Suppressor macrophage treated with lipopolysaccharide for 1 hour (primary cell): ENCODE measurements around the gene ABCA7.
"Not testable (repeated sequence)": the region's sequence is repeated elsewhere in the genome, so short reads cannot be mapped to it uniquely, and the experiment has no call there.

Experiments
- DNase-seq, 3 donors: peaks; one replicate each; pipeline ENCODE4 v3.0.0-alpha.2; 2020 to 2022

Gene ABCA7

DNA sequence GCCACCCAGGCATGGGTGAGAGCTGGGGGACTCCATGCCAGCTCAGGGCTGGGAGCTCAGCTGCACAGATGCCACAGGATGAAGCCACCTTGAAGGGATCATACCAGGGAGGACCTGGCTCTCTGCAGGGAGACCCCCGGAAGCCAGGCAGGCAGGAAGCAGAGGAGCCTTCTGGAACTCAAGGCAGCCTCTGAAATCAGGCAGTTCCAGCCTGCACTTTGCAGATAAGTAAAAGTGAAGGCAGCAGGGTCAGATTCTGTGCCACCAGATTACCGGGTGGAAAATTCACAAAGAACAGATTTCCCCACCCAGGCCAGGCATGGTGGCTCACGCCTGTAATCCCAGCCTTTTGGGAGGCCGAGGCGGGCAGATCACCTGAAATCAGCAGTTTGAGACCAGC lies 21.5 kb upstream of the ABCA7 start:
- no peak for DNase-seq

DNA sequence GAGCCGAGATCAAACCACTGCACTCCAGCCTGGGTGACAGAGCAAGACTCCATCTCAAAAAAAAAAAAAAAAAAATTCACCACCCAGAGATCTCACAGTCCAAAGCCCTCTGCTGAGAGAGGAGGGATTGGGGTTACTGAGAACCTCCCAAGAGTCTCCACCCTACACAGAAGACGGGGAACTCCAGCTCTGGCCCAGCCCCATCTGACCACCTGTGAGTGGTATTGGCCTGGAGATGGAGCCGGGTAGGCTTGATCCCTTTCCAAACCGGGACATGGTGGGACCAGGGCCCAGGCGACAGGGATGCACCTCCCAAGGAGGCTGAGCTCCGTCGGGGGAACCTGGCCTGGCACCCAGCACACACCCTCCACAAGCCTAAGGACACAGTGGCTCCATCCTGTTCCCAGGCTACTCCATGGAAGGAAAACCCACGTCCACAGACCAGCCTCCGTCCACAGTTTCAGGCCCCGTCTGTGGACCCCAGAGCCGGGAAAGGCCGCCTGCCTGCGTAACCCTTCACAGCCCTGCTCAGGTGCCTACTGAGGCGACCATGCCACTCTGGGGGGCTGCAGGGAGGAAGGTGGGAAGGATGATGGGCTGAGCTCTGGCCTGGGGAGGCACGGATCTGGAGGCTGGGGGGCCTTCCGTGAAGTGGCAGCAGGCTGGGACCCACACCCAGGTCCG lies 20.8 kb upstream of the ABCA7 start:
- DNase-seq: no peak

DNA sequence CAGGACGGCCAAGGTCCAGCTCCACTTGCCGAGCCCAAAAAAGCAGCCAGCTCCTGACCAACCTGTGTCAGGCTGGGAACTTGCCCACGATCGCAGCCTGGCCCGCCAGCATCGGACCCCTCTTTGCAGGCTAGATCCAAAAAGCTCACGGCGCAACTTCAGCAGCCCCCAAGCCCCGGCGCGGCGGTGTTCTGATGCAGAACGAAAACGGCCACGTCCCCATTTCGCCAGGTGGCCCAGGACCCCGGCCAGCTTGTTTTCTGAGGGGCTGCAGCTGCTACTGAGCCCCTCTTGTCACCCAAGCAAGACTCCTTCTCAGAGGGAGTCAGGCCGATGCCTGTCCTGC lies 20.3 kb upstream of the ABCA7 start:
- DNase-seq: no peak

DNA sequence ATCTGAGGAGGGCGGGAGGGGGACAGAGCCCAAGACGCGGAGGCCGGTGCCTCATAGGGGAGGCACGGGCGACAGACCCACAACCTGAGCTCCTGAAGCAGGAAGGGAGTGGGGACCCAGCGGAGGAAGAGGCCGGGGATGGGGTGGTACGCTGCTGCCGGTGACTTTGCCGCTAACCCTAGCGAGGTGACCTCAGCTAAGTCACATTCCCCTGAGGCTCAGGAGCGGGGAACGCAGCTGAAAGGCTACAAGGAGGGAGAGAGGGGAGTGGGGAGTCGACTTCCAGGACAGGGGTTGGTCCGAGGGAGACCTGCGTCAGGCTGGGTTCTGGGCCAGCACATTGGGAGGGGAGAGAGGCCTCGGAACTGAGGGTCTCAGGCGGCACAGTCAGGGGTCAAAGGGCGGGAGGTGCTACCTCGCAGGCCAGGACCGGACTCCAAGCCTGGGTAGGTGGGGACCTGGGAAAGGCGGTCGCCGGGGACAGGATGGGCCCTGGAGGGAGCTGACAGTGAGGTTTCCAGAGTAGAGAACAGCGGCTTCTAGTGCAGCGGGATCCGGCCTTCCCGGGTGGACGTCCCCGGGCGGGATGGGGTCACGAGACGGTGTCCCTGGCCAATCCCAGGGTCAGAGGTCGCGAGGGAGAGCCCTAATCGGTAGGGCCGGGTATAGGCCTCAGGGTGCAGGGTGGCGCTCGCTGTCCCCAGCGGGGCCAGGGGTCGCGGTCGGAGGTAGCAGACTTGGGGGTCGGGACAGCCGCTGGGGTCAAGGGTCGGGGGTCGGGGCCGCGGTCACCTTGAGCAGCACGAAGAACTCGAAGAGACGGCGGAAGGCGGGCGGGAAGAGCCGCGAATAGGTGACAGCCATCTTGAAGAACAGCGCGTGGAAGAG lies 19.7 kb upstream of the ABCA7 start:
- DNase-seq: peak in 2 of 3 donors; percentile 32 to 70

DNA sequence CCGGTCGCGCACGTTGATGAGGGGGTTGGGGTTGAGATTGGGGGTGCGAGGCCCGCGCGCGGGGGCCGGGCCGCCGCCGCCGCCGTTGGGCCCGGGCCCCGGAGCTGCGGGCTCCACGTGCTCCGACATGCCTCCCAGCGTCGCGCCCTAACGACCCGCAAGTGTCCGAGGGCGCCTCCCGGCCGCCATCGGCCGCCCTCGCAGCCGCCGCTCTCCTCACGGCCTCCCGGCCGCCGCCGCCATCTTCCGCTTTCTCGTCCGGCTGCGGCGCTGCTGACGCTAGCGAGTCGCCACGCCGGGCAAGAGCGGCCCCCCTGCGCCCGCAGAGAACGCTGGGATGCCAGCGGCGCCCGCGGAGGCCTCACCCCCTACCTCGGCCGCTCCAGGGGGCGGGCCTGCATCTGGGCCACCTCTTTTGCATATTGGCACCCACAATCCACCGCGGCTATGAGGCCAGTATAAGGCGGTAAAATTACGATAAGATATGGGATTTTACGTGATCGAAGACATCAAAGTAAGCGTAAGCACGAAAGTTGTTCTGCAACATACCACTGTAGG lies 19.0 kb upstream of the ABCA7 start, which contains the start of gene TMEM259:
Gene TMEM259, minus strand, starts transcription at position 256 of the 558 bp plus-strand sequence. Its CDS starts 127 bp downstream, at position 129.
- peak; percentile 98 to 99 (median 99) for DNase-seq

DNA sequence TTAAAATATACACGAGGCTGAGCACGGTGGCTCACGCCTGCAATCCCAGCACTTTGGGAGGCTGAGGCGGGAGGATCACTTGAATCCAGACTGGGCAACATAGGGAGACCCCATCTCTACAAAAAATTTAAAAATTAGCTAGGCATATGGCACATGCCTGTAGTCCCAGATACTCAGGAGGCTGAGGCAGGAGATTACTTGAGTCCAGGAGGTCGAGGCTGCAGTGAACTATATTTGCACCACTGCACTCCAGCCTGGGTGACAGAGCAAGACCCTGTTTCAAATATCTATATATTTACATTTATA lies 16.1 kb upstream of the ABCA7 start:
- not testable (repeated sequence) for DNase-seq

DNA sequence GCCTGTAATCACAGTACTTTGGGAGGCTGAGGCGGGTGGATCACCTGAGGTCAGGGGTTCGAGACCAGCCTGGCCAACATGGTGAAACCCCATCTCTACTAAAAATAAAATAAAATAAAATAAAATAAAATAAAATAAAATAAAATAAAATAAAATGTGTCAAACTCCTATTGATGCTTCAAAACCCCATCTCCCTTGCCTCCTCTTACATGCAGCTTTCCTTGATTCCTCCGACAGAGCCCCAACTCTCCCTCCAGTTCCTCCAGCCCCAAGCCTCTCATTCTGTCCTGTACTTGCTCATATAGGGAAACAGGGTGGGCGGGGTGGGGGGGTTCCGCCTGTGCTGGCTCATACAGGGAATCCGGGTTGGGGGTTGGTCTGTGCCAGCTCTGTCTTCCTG lies 14.8 kb upstream of the ABCA7 start:
- DNase-seq: not testable (repeated sequence)

DNA sequence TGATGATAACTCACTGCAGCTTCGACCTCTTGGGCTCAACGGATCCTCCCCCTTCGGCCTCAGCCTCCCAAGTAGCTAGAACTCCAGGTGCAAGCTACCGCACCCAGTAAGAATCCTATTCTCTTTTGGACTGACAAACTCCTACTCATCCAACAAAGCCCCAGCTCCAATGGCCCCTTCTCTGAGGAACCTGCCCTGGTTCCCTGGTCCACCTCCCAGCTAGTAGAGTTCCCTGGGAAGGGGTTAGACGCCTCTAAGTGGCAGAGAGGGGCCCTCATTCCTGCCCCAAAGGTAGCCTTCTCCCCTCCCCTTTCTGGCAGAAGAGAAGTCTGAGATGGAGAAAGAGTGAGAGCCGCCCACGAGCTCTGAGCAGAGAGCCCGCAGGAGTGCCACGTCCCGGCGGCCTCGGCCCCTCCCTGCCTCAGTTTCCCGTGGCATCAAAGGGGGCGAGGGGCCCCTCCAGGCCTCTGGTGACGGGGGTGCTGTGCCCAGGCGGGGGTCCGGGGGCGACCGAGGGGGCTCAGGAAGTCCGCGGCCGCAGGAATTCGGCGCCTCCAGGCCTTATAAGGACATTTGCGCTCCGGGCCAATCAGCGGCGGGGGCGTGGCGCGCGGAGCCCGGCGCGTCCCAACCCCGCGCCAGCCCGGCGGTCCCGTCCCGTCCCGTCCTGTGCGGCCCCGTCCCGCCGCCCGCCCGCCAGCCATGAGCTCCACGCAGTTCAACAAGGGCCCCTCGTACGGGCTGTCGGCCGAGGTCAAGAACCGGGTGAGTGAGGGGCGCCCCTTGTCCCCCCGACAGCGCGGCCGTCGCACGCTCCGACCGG lies 13.7 kb upstream of the ABCA7 start, which contains the start of gene CNN2:
Gene CNN2, plus strand, starts transcription at position 649 of the 823 bp plus-strand sequence. Its CDS starts 54 bp downstream, at position 703.
- peak; percentile 78 to 94 (median 88) for DNase-seq

DNA sequence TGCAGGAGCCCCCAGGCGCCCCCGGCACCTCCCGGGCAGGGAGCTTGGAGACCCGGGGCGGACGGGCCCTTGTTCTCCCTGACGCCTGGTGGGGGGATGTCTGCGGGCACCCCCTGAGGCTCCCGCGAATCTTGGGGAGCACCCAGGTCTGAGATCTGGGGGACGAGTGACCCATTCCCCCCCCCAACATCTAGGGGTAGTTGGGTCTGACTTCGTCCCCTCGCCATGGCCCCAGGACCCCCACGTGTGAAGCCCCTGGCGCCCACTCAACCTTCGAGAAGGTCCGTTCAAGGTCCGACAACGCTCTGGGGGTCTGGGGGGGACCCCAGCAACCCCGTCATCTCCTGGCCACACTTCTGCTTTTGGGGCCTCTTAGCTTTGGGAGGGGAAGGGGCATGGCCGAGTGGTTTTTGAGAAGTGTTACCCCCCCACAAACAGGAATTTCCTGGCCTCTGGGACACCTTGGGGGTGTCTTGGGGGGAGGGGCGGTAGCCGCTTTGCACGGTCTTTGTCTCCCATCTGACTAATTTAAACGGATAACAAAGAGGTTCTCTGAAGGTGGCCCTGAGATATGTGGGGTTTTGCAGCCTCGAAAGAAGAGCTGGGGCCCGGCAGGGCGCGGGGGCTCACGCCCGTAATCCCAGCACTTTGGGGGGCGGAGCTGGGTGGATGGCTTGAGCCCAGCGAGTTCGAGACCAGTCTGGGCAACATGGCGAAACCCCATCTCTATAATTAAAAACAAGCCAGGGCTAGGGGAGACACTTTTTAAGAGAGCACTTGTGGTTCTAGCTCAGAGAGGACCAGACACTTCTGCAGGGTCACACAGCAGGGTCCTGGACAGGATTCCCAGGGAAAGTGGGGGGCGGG lies 12.9 kb upstream of the ABCA7 start:
- peak; percentile 52 to 66 (median 55) for DNase-seq

DNA sequence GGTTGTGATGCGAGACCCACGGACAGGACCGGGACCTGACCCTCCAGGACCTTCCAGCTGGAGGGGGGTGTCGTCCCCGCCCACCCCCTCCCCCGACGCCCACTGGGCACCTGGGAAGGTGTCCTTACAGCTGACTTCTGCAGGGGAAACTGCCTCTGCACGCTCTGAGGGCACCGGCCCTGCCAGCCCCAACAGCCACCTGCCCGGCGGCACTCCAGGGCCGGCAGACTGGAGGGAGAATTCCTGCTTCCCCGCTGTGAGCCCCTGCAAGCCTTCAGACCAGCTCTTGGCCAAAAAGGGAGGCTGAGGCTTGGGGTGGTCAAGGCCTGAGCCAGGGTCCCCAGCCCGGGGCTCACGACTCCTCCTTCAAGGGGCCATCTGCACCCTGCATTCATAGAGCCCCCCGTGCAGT lies 12.3 kb upstream of the ABCA7 start:
- DNase-seq: no peak

DNA sequence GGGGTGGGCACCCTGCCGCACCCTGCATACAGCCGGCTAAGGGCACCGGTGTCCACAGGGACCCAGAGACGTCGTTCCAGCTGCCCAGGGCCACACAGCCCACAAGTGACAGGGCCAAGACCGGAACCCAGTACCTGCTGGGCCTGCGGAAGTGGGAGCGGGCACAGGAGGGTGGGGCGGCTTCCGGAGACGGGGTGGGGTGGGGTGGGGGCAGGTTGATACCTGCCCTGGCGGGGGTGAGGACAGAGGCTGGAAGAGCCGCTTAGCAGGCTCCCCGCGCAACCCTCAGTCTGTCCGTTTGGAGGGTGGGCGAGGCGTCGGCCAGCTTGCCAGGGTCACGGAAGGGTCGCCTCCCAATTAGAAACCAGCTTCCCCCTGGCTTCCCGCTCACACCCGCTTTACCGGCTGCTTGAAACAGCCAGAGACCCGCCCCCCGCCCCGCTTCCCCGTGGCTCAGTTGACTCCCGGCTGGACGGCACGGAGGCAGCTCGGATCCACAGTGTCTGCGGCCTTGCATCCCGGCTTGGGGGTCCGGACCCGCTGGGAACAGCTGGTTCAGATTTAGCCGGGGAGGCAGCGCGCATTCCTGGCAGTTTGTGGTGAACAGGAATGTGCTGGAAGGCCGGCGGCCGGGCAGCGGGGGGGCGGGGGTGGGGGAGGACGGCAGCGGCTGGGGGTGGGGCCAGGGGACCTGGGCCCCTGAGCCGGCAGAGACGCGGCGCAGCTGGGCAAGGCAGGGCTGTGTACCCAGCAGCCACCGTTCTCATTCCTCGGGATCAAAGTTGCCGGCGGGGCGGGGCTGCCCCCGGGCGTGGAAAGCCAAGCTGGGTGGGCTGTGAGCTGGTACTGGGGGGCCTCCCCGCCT lies 11.6 kb upstream of the ABCA7 start:
- DNase-seq: peak; percentile 38 to 70 (median 54)

DNA sequence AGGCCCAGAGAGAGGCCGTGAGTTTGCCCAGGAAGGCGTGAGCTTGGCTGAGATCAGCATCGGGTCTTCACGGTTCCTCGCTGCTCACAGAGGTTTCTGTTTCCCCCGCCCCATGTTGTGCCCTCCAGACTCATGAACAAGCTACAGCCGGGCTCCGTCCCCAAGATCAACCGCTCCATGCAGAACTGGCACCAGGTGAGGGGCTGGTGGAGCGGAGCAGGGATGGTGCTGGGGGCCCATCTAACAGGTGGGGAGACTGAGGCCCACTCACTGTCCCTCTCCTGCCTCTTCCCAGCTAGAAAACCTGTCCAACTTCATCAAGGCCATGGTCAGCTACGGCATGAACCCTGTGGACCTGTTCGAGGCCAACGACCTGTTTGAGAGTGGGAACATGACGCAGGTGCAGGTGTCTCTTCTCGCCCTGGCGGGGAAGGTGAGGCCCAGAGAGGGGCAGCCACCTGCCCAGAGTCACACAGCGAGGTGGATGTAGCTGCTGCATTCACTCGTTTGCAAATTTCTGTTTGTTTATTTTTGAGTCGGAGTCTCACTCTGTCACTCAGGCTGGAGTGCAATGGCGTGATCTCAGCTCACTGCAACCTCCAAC lies 7.5 kb upstream of the ABCA7 start:
- no peak for DNase-seq

DNA sequence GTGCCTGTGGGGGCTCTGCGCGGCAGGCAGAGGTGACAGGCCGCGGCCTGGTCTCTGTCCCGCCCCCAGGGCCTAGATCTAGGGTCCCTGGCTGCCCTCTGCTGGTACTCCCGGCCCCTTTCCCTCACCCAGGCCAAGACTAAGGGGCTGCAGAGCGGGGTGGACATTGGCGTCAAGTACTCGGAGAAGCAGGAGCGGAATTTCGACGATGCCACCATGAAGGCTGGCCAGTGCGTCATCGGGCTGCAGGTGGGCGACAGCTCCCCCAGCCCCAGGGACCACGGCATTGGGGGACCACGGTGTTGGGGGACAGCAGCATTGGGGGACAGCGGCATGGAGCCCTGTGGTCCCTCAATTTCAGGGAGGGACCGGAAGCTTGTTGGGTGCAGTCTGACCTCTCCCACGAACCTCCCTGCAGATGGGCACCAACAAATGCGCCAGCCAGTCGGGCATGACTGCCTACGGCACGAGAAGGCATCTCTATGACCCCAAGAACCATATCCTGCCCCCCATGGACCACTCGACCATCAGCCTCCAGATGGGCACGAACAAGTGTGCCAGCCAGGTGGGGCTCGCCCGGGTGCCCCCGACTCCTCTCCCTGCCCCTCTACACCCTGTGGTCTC lies 3.8 kb upstream of the ABCA7 start:
- DNase-seq: no peak

DNA sequence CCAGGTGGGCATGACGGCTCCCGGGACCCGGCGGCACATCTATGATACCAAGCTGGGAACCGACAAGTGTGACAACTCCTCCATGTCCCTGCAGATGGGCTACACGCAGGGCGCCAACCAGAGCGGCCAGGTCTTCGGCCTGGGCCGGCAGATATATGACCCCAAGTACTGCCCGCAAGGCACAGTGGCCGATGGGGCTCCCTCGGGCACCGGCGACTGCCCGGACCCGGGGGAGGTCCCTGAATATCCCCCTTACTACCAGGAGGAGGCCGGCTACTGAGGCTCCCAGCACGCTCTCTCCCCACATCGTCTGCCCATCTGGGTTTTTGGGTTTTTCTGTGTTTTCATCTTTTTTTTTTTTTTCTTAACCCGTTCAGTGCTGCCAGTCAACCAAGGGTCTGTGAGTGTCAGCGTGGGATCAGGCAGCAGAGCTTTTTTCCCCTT lies 2.3 kb upstream of the ABCA7 start:
- peak; percentile 8 to 58 (median 53) for DNase-seq

DNA sequence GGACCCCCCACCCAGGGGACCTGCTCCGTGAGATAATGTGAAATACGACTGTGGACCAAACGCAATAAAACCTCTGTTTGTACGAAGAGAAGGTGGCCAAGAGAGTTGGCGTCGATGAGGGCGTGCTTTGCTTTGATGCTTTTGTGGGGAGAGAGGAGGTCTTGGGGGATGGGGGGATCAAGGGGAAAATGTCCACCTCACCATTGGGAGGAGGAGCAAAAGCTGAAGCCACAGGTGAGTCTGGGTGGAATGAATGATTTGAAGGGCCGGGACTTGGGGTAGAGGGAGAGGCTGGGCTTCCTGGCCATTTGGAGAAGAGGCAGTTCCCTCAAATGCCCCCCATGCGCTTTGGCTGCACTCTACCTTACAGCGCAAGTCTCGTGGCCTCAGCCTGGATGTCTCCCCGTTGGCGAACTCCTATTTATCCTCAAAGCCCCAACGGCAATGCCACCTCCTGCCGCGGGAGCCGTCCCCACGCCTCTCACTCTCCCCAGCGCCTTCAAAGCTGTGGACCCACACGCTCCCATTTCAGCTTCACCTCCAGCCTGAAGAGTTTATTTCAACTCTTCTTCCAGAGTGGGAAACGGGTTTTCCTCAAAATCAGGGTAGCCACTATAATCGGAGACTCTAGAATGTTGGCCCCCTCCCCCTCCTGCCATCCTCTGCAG lies 795 bp upstream of the ABCA7 start:
- no peak for DNase-seq

DNA sequence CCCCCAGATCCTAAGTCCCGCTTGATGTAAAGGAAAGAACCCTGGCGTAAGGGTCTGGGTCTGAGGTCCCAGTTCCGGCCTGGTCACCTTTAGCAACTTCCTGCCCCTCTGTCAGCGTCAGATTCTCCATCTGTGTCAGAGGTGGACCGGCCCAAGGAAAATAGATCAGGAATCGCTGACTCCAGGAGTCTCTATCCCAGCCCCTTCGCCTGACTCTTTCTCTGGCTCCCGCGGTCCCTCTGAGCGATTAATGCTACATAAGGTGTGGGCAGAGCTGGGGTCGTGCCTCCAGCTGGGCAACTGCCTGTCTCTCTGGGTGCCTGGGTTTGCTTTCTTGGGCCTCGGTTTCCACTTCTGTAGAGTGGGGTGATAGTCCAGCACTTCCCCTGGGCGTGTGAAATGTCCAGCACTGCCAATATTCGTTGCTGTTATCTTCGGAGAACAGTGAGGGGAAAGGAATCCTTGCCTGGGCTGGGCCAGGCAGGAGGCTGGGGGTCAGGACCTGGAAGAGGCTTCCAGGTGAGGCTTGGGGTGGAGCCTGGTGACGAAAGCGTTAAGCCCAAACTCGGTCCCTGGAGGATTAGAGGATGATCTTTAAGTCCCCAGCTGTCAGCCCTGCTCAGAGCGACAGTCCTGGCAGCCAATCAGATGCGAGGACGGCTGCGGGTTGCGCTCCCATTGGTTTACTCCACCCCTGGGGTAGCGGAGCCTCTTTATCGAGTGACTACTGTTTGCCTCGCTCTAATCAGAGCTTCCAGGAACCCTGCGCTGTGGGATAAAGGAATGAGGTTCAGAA lies 767 bp downstream of the ABCA7 start:
- peak; percentile 91 to 93 (median 91) for DNase-seq

DNA sequence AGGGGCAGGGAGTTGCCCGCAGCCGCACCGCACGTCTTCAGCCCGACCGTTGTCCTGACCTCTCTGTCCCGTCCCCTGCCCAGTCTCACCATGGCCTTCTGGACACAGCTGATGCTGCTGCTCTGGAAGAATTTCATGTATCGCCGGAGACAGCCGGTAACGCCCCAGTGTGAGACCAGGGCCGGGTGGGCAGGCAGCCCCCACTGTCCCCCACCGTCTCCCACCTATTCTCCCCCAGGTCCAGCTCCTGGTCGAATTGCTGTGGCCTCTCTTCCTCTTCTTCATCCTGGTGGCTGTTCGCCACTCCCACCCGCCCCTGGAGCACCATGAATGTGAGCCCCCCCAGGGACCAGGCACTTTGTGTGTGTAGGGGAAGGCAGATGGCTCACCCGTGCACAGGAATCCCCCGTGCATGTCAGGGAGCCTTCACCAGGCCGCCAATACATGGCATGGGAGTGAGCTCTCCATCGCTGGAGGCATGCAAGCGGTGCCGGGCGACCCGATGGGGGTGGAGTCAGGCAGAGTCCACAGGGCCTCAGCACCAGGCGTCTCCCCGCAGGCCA lies 1.4 kb downstream of the ABCA7 start:
- no peak for DNase-seq
